Hematopoietic multipotent progenitor cell (in vitro differentiated cells): ENCODE measurements around the gene DCTN4. TPM values are rescaled to one million over a fixed set of nuclear protein-coding genes. Genes with fewer than 3 reads are reported as not detected.
A peak's percentile ranks its signal among the peaks of the same experiment; 100 is the strongest.

Source experiments
- DNase-seq, 3 donors: peaks; one replicate each; pipeline ENCODE4 v3.0.0-alpha.2; 2011 to 2015; ENCODE audit warnings: low read depth in 2 of 3, low spot score in 2 of 3
- total RNA-seq: library from RNA; depleted of rRNA; stranded (reverse); fragments of >200 nt; gene quantifications from one replicate; pipeline ENCODE4 v1.2.3, GENCODE V29; 2012

DCTN4 gene
- total RNA-seq, 1 donor, result 33.4 TPM

- peak in 2 of 3 donors; percentile 68 to 73 for DNase-seq
These were observed 86.5 kb downstream of the DCTN4 start for GRCh38 chr5:150672237-150672883.

GRCh38 chr5:150671509-150672236 is 87.1 kb downstream of the DCTN4 start:
- DNase-seq, result peak in 2 of 3 donors; percentile 58 to 69

- DNase-seq, result no peak
These were observed 87.9 kb downstream of the DCTN4 start for GRCh38 chr5:150670948-150671310.

GRCh38 chr5:150670275-150670947 is 88.4 kb downstream of the DCTN4 start:
- DNase-seq, result no peak

GRCh38 chr5:150665044-150665443 is 93.8 kb downstream of the DCTN4 start:
- no peak for DNase-seq

- DNase-seq, result no peak
These were observed 94.9 kb downstream of the DCTN4 start for GRCh38 chr5:150663936-150664335.

GRCh38 chr5:150662731-150663516 is 95.9 kb downstream of the DCTN4 start:
- DNase-seq, result no peak

GRCh38 chr5:150661821-150662596 is 96.8 kb downstream of the DCTN4 start:
- no peak for DNase-seq

- no peak for DNase-seq
These were observed 97.7 kb downstream of the DCTN4 start, which contains the start of gene MYOZ3 for GRCh38 chr5:150661086-150661485. TSS of gene MYOZ3 (plus strand) at chr5:150661251. CDS start at chr5:150662942, 1,691 bp downstream.

GRCh38 chr5:150660108-150660831 is 98.5 kb downstream of the DCTN4 start:
- DNase-seq, result no peak

GRCh38 chr5:150659360-150660107 is 99.3 kb downstream of the DCTN4 start:
- DNase-seq, result no peak

GRCh38 chr5:150658699-150659265 is 100.0 kb downstream of the DCTN4 start:
- DNase-seq, result no peak

Other genes with a start within 250 kb of the DCTN4 start
- under 0.01 TPM for gene SYNPO, start 118.4 kb downstream of the DCTN4 start, total RNA-seq
- 10.2 TPM for gene MYOZ3, start 97.8 kb downstream of the DCTN4 start, total RNA-seq
- 51.4 TPM for gene RBM22, start 58.0 kb downstream of the DCTN4 start, total RNA-seq
- gene SMIM3, start 19.7 kb upstream of the DCTN4 start, total RNA-seq, result 61.9 TPM
- gene IRGM, start 87.5 kb upstream of the DCTN4 start, total RNA-seq, result 4.0 TPM
- 3.0 TPM for gene ZNF300, start 146.0 kb upstream of the DCTN4 start, total RNA-seq